Retinal pigment epithelial cell (primary cell): Measurements from ENCODE around the gene KIF26A.

Experiments used
- DNase-seq: peaks from one replicate; pipeline ENCODE4 v3.0.0-alpha.2; 2010; ENCODE audit warnings: low read depth
- H3K4me3 ChIP-seq: 2 replicates; pipeline ENCODE4 v1.5.1; 2011; ENCODE audit warnings: mild to moderate bottlenecking, low read length, control low read depth, moderate library complexity
- CTCF ChIP-seq: conservative IDR thresholded peaks from 2 replicates; pipeline ENCODE4 v1.5.1; 2011; ENCODE audit warnings: low read depth, low read length, control low read depth, inconsistent platforms

The KIF26A gene

DNA sequence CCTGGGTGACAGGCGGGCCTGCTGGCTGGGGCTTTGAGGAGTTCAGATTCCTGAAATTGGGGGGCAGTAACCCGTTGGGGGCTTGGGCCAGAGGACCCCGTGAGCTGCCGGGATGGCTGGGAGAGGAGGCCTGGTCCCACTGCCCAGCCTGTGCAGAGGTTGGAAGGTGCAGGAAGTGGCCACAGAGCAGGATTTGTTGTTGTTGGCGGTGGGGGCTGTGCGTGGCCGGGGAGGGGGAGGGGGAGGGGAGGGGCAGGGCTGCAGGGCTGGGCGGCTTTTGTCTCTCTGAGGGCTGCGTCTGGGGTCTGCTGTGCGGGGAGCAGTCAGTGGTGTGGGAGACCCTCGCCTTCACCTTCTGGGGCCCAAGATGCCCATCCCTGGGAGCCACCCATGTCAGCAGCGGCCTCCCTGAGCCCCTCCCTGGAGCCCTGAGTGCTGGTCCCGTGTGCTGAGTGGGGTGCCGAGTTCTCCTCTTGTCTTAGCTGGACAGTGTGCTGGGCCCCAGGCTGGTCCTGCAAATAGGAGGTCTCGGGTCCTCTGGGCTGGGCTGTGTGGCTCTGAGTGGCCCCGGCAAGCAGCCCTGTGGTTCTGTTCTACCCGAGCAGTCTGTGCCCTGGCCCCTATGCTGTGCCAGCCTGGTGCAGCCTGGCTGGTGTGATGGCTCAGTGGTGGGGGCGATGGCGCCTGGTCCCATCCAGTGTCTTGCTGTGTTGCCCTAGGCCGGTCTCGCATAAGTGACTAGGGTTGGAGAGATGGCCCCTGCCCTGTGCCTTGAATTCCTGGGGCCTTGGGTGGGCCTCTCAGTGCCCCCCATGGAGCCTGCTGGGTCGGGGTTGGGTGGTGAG lies 10.3 kb downstream of the KIF26A start:
- H3K4me3 ChIP-seq, result no peak overlapping the region
- TF ChIP-seq CTCF, result no peak
- no peak for DNase-seq

- DNase-seq, result no peak
- no peak for TF ChIP-seq CTCF
- no peak overlapping the region for H3K4me3 ChIP-seq
Measured at GRCh38 chr14:104149278-104149595, 10.8 kb downstream of the KIF26A start.

- TF ChIP-seq CTCF, result no peak
- DNase-seq, result no peak
- H3K4me3 ChIP-seq, result no peak overlapping the region
Measured at GRCh38 chr14:104149617-104150135, 11.3 kb downstream of the KIF26A start.

DNA sequence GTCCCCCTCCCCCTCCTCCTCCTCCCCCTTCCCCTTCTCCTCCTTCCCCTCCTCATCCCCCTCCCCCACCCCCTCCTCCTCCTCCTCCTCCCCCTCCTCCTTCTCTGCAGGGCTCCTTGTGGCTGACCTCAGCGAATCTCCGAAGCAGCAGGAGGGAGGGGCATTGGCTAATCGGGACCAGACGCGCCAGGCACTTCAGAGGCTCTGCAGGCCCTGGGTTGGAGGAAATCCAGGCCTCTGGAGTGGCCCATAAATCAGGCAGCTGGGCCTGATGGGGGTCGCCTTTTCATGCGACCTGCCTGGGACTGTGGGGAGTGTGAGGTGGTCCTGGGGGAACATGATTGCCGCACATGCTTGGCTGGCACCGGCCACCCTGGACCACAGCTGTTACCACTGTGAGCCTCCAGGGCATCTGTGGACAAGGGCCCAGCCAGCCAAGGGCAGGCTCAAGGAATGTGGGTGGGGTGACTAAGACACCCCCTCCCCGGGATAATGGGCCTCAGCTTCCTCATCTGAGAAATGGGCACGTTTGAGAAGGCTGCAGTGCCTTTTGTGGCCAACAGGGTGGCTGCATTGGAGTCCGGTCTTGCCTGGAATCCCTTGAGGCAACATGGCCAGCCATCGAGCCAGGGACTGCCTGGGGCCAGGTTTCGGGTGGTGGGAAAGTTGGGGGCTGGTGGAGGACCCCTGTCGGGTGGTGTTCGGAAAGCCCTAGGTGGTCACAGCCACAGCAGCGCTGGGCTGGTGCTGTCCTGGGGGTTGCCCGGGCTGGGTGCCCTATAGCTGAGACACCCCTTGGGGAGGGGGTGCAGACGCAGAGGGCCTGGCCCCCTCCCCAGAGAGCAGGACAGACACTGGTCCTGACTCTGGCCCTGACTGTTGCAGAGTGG lies 12.0 kb downstream of the KIF26A start:
- H3K4me3 ChIP-seq, result no peak overlapping the region
- DNase-seq, result peak; percentile 46
- TF ChIP-seq CTCF, result peak; percentile 28

DNA sequence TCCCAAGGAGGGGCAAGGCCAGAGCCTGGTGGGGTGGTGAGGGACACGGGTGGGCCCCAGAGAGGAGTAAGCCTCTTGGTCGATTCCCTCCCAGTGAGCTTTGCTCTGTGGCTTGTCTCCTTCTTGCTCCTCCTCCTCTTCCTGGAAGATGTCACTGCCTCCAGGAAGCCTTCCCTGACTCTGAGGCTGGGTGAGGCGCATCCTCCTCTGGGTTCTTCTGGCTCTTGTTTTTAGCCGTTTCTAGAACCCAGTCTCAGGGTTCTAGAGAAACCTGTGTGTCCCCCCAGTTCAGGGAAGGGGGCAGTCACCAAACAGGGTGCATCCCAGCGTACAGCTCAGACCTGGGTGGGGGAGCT lies 12.6 kb downstream of the KIF26A start:
- no peak overlapping the region for H3K4me3 ChIP-seq
- no peak for TF ChIP-seq CTCF
- no peak for DNase-seq

DNA sequence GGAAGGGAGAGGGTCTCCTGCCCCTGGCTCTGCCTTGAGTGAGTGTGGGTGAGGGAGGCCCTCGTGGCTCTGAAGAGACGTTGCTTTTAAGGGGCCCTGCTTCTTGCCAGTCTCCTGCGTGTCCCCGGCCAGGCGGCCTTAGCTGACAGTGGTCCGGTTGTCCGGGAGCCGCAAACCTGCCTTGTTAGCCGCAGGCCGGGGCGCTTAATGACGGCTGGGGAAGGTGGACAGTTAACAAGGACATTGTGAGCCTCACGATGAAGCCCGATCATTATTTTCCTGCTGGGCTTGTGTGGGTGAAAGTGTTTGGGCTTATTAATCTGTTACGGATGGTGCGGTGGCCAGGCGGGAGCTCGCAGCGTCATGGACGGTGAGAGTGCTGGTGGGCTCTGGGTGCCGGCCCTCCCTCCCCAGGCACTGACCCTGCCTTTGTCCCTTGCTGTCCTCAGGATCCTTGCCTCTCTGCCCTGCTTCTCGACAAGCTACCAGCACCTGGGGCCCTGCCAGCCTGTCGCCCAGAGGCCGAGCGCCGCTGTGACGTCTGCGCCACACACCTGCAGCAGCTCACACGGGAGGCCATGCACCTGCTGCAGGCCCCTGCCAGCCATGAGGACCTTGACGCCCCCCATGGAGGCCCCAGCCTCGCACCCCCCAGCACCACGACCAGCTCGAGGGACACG lies 13.3 kb downstream of the KIF26A start:
- DNase-seq, result no peak
- H3K4me3 ChIP-seq, result no peak overlapping the region
- TF ChIP-seq CTCF, result no peak
